Activated CD4-positive, CD25-positive, alpha-beta regulatory T cell (primary cell): ENCODE measurements around the gene NLGN1.

Experiments
- DNase-seq, 4 experiments: peaks; one replicate each; lab custom pipeline; 2025; lab: John Stamatoyannopoulos, UW

Gene NLGN1

DNA sequence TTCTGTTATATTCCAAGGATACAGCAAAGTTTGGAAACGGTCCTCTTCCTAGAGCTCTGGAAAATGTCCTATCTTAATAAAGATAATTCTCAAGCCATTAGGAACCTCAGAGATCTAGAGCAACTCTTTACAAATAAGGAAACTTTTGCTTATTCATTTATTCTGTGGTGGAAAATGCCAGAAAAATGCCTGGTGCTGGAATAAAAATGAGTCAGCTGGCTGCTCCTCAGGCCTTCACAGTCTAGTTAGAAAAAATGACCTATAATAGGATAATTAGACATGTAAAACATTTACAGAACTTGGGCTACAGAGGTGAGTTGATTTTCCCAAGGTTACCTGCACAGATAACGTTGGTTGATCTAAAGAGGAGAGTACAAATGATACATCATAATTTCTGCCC is 372.5 kb downstream of the NLGN1 start:
- DNase-seq = no peak

- DNase-seq = no peak
These were observed 373.4 kb downstream of the NLGN1 start for GRCh38 chr3:173770796-173771573.

GRCh38 chr3:173773800-173774199 is 376.3 kb downstream of the NLGN1 start:
- DNase-seq = no peak

- DNase-seq = no peak
These were observed 376.8 kb downstream of the NLGN1 start for GRCh38 chr3:173774294-173774693.

DNA sequence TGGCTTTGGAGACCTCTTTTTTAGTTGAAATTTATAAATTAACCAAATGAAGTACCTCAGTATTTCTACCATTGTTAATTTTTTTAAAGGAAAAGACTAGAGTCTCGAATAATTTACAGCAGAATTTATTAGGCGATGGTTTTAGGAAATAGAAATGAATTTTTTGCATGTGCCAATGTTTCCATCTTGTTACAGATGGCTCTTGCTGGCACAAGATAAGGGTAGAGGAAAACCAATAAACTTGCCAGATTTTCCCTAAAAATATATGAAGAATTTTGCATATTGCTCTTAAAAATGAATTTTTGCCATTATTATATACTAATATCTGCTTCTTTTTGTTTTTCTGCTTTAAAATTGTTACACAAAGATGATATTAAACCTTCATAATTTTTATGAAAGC is 380.7 kb downstream of the NLGN1 start:
- no peak for DNase-seq

DNA sequence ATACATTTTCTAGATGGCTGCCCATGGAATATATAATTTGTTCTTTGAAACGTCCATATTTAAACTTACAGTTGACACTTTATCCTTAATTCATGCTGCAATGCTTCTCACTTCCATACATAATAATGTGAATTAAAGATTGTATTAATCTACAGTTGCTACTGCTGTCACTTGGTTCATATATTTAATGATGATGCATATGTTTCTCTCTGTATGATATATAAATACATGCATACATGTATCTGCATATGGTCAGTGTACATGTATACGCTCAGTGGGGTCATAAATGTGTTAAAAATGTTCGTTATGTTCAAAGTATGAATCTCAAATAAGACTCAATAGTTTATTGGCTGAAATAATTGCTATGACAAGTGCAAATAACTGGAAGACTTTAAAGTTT is 382.5 kb downstream of the NLGN1 start:
- no peak for DNase-seq

DNA sequence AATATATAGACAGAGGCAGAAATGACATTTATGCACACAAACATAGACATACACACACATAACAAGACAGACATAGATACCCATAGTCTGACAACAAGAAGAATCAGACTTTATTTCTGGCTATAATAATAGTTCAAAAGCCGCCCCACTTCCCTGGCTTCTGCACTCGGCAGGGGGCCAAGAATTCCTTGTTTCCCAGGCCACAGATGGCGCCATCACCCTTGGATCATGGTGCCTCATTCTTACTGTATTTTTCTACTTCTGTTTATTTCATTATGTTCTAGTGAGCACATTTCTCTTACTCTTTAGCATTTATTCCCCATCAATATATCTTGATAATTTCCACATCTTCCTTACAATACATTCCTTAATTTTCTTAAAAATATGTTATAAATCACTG is 387.5 kb downstream of the NLGN1 start:
- DNase-seq = no peak

GRCh38 chr3:173789530-173790162 is 392.1 kb downstream of the NLGN1 start:
- no peak for DNase-seq

- DNase-seq = no peak
These were observed 396.4 kb downstream of the NLGN1 start for GRCh38 chr3:173793963-173794362.

DNA sequence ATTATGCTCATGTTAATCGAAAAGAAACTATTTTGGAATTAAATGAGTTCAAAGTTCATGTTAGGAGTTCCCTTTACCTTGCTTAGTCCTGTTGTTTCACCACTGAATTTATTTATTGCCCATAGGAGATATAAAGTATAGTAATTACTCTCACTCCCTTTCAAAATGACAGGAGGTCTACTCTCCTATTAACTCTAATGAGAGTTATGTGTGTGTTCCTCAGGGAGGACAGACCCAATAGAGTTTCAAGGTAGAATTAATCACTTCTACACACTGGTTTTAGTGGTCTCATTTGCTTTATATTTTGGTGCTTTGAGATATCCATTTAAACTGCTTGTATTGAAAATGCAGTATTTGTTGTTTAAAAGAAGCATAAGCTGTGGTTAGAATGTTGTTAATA is 398.9 kb downstream of the NLGN1 start:
- no peak for DNase-seq

GRCh38 chr3:173796890-173797289 is 399.3 kb downstream of the NLGN1 start:
- DNase-seq = no peak

DNA sequence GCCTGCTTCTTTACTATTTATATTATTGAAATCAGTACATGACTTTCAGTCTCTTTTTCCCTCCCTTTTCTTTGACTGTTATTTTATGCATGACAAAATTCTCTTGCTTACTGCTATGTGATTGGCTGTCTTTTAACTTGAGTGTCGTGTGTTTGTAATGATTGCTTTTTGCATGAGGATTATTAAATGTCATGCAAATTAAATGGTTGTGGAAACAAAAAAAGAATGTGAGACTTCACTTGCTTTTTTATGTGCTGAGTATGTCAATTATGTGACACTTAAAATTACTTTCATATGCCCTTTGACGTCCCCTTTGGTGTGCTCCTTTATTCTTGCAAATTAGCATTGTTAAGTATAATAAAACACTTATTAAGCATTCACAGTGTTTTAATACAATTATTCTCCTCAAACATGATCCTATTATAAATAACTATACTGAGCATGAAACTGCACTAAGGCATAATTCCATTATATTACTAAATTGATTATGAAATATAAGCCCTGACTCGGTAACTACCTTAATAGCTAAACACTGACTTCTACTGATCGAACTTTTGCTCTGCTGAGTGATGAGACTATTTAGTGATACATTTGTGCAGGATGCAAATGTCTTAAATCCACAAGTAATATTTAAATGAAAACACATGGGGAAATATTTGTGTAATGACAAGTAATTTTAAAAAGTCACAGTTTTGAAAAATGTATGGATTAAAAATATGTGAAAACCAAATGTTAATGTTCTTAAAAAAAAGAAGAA is 401.7 kb downstream of the NLGN1 start:
- no peak for DNase-seq

DNA sequence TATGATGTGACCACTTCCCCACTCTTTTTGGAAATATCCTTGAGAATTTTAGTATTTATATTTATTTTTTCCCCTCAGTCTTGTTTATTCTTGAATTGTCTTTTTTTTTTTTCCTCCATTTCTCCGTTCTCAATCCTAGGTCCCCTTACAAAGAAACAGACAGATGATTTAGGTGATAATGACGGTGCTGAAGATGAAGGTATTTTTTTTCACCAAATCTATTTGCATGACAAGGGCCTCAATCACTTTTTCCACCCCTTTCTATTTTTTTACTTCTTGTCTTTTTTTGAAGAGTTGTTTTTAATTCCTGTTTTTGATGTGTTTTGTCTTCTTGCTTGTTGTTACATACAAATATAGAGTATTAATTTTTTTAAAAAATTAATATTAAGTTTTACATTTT is 402.6 kb downstream of the NLGN1 start:
- no peak for DNase-seq

DNA sequence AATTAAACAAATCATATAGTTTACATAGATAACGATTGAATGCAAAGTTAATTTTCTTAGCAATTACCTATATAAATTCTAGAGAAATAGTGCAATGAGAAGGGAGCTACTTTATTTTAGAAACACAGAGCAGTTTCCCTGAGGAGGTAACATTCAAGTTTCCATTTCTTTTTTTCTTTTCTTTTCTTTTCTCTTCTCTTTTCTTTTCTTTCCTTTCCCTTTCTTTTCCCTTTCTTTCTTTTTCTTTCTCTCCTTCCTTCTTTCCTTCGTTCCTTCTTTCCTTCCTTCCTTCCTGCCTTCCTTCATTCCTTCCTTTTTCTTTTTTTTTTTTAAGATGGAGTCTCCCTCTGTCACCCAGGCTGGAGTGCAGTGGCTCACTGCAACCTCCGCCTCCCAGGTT is 417.3 kb downstream of the NLGN1 start:
- no peak for DNase-seq

GRCh38 chr3:173819368-173819767 is 421.8 kb downstream of the NLGN1 start:
- no peak for DNase-seq

DNA sequence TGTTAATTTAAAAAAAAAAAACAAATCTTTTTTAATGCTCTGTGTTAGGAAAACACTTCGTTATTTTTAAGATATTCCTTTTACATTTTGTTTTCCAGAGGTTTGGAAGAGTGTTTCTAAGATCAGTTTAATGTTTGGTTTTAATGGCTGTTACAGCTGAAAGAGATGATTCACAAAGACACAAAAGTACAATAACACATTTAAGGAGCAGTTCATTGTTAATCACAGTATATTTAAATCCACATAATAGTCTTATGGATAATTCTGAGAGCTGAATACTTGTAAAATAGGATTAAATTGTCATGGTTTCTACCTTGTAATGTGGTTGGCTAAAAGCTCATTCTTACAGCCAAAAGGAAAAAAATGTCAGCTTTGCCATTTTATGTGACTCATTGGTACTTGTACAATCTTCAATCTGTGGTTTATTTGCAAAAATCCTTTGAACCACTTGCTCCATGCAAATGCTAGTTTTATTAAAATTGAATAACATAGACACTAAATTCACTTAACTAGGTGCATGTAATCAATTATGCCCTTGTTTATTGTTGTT is 426.4 kb downstream of the NLGN1 start:
- no peak for DNase-seq

GRCh38 chr3:173825730-173826129 is 428.2 kb downstream of the NLGN1 start:
- no peak for DNase-seq

- DNase-seq = no peak
These were observed 428.9 kb downstream of the NLGN1 start for GRCh38 chr3:173826416-173826815.

DNA sequence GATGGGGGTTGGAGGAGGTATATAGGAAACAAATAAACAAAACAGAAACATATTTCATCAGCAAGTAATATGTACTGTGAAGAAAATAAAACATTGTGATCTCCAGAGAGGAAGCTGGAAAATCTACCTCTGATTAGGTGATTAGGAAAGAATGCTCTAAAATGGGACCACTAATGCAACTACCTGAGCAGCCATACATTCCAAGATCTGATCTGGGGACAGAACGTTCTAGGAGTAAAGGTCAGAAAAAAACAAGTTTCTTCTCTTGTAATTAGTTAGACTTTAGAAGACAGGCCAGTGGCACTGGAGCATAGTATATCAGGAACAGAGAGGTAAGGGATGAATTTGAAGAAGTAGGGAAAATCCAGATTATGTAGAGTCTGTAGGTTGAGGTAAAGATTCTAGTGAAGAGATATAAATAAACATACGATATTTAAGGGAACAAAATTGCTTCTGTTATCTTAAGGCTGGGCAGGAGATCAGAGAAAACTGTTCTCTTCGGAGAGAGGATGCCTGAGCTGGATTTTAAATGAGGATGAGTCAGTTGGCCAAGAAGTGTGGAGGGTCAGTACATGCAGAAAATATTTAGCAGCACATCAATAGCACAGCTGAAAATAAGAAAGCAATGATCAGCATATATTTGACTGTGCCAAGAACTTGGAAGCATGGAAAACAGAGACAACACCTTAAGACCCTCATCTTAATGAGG is 429.5 kb downstream of the NLGN1 start:
- no peak for DNase-seq

GRCh38 chr3:173838644-173839043 is 441.1 kb downstream of the NLGN1 start:
- DNase-seq = no peak

DNA sequence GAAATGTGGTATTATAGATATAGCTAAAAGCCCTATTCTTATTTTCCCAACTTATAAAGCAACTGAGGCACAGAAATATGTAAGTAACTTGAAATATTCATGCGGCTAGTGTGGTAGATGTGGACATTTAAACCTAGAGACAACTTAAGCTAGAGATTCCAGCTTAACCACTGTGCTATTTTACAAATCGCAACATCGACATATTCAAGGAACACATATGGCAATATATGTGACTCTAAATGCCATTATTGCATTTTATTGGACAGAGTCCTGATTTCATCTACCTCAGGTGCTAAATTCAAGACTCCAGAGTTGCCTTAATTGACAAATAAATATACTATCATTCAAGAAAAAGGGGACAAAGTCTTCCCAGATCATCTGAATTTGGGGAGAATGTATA is 442.3 kb downstream of the NLGN1 start:
- no peak for DNase-seq

DNA sequence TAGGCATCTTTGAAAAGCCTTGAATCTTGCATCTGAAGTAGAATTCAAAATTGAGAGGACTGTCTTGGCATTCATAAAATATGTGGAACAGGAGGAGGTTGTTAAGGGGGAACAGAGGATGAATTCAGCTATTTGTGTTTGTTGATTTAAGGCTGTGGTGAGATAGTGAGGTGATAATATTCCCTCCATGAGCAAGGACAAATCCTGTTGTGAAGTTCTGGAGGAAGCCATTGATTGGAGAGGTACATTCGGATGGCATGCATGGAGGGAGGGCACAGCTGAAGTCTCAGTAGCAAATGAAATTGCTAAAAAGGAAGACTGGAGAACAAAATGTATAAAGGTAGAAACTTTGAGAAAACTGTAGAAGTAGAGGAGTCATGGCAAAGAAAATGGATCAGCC is 443.8 kb downstream of the NLGN1 start:
- no peak for DNase-seq
